ENCODE results near the gene MAT2A.

MAT2A gene

GRCh38 chr2:85549826-85550225 lies 10.9 kb downstream of the MAT2A start:
- DNase-seq (ENCODE audit: extremely low spot score) = no peak
- POLR2A ChIA-PET = interaction anchor here (1.0 to 7.3 kb wide), 6 partner anchors 11 to 160 kb away, joined by 3 to 81 read pairs (median 8); partner anchors contain the start of genes C2orf68, GGCX, MAT2A and SH2D6
- CTCF ChIA-PET = interaction anchor here (0.6 to 5.5 kb wide), 2 partner anchors 89 to 130 kb away, joined by 3 to 68 read pairs; partner anchors contain the start of gene SH2D6
- TF ChIP-seq BHLHE40 (IDR thresholded peaks at IDR 0.05; ENCODE audit: borderline replicate concordance) (no peak), CTBP1 (IDR thresholded peaks at IDR 0.05; ENCODE audit: borderline replicate concordance) (no peak), L3MBTL2 (conservative IDR thresholded peaks at IDR 0.05) (no peak), PKNOX1 (IDR thresholded peaks at IDR 0.05) (no peak), FOXK2 (IDR thresholded peaks at IDR 0.05) (no peak), ELF4 (IDR thresholded peaks at IDR 0.05) (no peak), FOXM1 (IDR thresholded peaks at IDR 0.05; ENCODE audit: borderline replicate concordance) (no peak), FOXA1 (IDR thresholded peaks at IDR 0.05) (no peak)

- ChIA-PET POLR2A (interaction anchor here (1.0 to 7.3 kb wide), 6 partner anchors 10 to 161 kb away, joined by 3 to 81 read pairs (median 8); partner anchors contain the start of genes C2orf68, GGCX, MAT2A and SH2D6), CTCF (interaction anchor here (0.6 to 5.5 kb wide), 5 partner anchors 89 to 226 kb away, joined by 3 to 68 read pairs (median 4); partner anchors contain the start of gene SH2D6)
- no peak for DNase-seq (ENCODE audit: extremely low spot score)
- TF ChIP-seq PKNOX1 (IDR thresholded peaks at IDR 0.05) (no peak), CTBP1 (IDR thresholded peaks at IDR 0.05; ENCODE audit: borderline replicate concordance) (no peak), ELF4 (IDR thresholded peaks at IDR 0.05) (no peak), SP1 (IDR thresholded peaks at IDR 0.05) (no peak), SUZ12 (IDR thresholded peaks at IDR 0.05) (no peak), ARNT (IDR thresholded peaks at IDR 0.05) (no peak), FOXK2 (IDR thresholded peaks at IDR 0.05) (no peak), TARDBP (IDR thresholded peaks at IDR 0.05) (no peak), ZNF384 (IDR thresholded peaks at IDR 0.05) (no peak), NFRKB (IDR thresholded peaks at IDR 0.05) (no peak), HDGF (IDR thresholded peaks at IDR 0.05; ENCODE audit: borderline replicate concordance) (no peak), LEF1 (IDR thresholded peaks at IDR 0.05; ENCODE audit: borderline replicate concordance) (no peak), FOXA1 (IDR thresholded peaks at IDR 0.05) (no peak), BHLHE40 (IDR thresholded peaks at IDR 0.05; ENCODE audit: borderline replicate concordance) (no peak)
Observed at GRCh38 chr2:85550486-85550885, 11.5 kb downstream of the MAT2A start.

- DNase-seq (ENCODE audit: extremely low spot score) = peak; percentile 71
- ChIA-PET POLR2A (interaction anchor here (0.7 to 7.3 kb wide), 9 partner anchors 9 to 132 kb away, joined by 3 to 81 read pairs (median 7); partner anchors contain the start of genes C2orf68, GGCX, MAT2A and SH2D6), CTCF (interaction anchor here (0.5 to 5.5 kb wide), 15 partner anchors 8 to 460 kb away, joined by 3 to 68 read pairs (median 5); partner anchors contain the start of genes MAT2A and SH2D6)
- TF ChIP-seq FOXK2 (IDR thresholded peaks at IDR 0.05) (no peak), CTBP1 (IDR thresholded peaks at IDR 0.05; ENCODE audit: borderline replicate concordance) (no peak), SUZ12 (IDR thresholded peaks at IDR 0.05) (no peak), PKNOX1 (IDR thresholded peaks at IDR 0.05) (no peak), L3MBTL2 (conservative IDR thresholded peaks at IDR 0.05) (no peak), LEF1 (IDR thresholded peaks at IDR 0.05; ENCODE audit: borderline replicate concordance) (no peak), HDGF (IDR thresholded peaks at IDR 0.05; ENCODE audit: borderline replicate concordance) (no peak)
Observed at GRCh38 chr2:85551698-85552678, 13.0 kb downstream of the MAT2A start.

GRCh38 chr2:85553184-85553583 lies 14.2 kb downstream of the MAT2A start:
- DNase-seq (ENCODE audit: extremely low spot score) = no peak
- ChIA-PET CTCF (interaction anchor here (1.5 to 5.5 kb wide), 2 partner anchors 124 to 133 kb away, joined by 5 to 68 read pairs; partner anchors contain the start of gene SH2D6), POLR2A (interaction anchor here (0.9 to 7.3 kb wide), 3 partner anchors 15 to 134 kb away, joined by 4 to 81 read pairs (median 5); partner anchors contain the start of genes MAT2A and RNF181)
- TF ChIP-seq LEF1 (IDR thresholded peaks at IDR 0.05; ENCODE audit: borderline replicate concordance) = no peak
- TF ChIP-seq HDGF (IDR thresholded peaks at IDR 0.05; ENCODE audit: borderline replicate concordance) = no peak
- TF ChIP-seq PKNOX1 (IDR thresholded peaks at IDR 0.05) = no peak
- TF ChIP-seq NFRKB (IDR thresholded peaks at IDR 0.05) = no peak
- TF ChIP-seq CTBP1 (IDR thresholded peaks at IDR 0.05; ENCODE audit: borderline replicate concordance) = no peak

- POLR2A ChIA-PET = interaction anchor here (0.7 to 2.9 kb wide), 2 partner anchors 16 to 136 kb away, joined by 3 to 17 read pairs; partner anchors contain the start of genes MAT2A and SH2D6
- TF ChIP-seq PKNOX1 (IDR thresholded peaks at IDR 0.05) (no peak), SUZ12 (IDR thresholded peaks at IDR 0.05) (no peak), L3MBTL2 (conservative IDR thresholded peaks at IDR 0.05) (no peak), TARDBP (IDR thresholded peaks at IDR 0.05) (no peak), CTBP1 (IDR thresholded peaks at IDR 0.05; ENCODE audit: borderline replicate concordance) (no peak), ARNT (IDR thresholded peaks at IDR 0.05) (no peak), BHLHE40 (IDR thresholded peaks at IDR 0.05; ENCODE audit: borderline replicate concordance) (no peak), SP1 (IDR thresholded peaks at IDR 0.05) (no peak), HDGF (IDR thresholded peaks at IDR 0.05; ENCODE audit: borderline replicate concordance) (no peak), NFRKB (IDR thresholded peaks at IDR 0.05) (no peak), LEF1 (IDR thresholded peaks at IDR 0.05; ENCODE audit: borderline replicate concordance) (no peak), FOXA1 (IDR thresholded peaks at IDR 0.05) (no peak), ZNF384 (IDR thresholded peaks at IDR 0.05) (no peak), FOXK2 (IDR thresholded peaks at IDR 0.05) (no peak), ELF4 (IDR thresholded peaks at IDR 0.05) (no peak)
- CTCF ChIA-PET = no interaction called here
- DNase-seq (ENCODE audit: extremely low spot score) = no peak
Observed at GRCh38 chr2:85554980-85555612, 16.1 kb downstream of the MAT2A start.
